CD4-positive, alpha-beta T cell treated with Interleukin-6 for 4 hours (primary cell): ENCODE data around the gene TMPRSS15.

Experiments
- DNase-seq: peaks from one replicate; pipeline ENCODE4 v3.0.0-alpha.2; 2020; ENCODE audit warnings: mixed read lengths

TMPRSS15 gene

GRCh38 chr21:18235545-18235944 lies 168.0 kb downstream of the TMPRSS15 start:
- DNase-seq: no peak

DNA sequence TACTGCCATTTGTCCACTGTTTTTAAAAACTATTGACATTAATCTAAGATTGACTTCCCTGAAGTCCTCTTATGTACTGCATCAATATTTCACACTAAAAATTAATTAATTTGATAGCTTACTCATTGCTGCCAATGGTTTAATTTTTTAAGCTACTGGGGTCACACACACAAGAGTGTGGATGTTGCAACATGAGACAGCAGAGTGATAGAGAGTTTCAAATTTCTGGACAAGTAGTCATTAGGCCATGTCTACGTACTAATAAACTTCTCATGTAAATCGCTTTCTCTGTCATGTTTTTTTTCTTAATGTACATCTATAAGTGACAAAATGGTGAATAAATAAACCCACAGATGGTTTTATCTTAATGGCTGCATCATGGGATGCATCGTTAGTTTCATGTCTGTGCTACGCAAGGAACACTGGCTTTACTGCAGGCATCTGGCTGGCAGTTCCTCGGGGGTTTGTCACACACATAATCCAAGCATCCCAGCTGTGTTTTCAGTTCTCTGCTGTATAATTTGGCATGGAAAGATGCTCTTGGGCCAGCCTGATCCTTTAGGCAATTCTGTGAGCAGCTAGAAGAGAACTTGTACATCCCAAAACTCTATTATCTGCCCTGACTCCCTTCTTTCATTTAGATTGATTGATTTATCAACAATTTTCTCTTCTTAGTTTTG lies 175.4 kb downstream of the TMPRSS15 start:
- DNase-seq: no peak

GRCh38 chr21:18222346-18222745 lies 181.2 kb downstream of the TMPRSS15 start:
- DNase-seq: no peak

DNA sequence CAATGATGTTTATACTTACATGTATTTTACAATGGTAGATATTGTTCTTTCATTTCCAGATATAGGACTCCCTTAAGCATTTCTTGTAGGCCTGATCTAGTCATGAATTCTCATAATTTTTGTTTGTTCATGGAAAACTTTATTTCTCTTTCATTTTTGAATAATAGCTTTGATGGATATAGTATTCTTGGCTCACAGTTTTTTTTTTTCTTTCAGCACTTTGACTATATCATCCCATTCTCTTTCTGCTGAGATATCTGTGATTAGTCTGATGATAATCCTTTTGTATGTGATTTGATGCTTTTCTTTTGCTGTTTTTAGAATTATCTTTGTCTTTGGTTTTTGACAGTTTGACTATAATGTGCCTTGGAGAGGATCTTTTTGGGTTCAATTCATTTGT lies 183.1 kb downstream of the TMPRSS15 start:
- DNase-seq: no peak
